Left renal cortex interstitium (tissue), 4 donors: Measurements from ENCODE around the gene PPARA. TPM values are rescaled to one million over a fixed set of nuclear protein-coding genes. Genes with fewer than 3 reads are reported as not detected.
A peak's percentile ranks its signal among the peaks of the same experiment; 100 is the strongest.

Experiments
- DNase-seq, 4 donors: peaks; one replicate each; pipeline ENCODE4 v3.0.0-alpha.2; 2013; ENCODE audit warnings: low read depth in 4 of 4, low spot score in 2 of 4, missing footprints in 1 of 4
- polyA plus RNA-seq, 4 donors: library from polyadenylated mRNA; unstranded; fragments of 120-200 nt; gene quantifications; one replicate each; pipeline ENCODE4 v1.2.1, GENCODE V29; 2013; ENCODE audit not compliant: insufficient read length in 4 of 4

The PPARA gene
- polyA plus RNA-seq, 4 donors: 22.4 to 34.1 (median 28.3) TPM

DNA sequence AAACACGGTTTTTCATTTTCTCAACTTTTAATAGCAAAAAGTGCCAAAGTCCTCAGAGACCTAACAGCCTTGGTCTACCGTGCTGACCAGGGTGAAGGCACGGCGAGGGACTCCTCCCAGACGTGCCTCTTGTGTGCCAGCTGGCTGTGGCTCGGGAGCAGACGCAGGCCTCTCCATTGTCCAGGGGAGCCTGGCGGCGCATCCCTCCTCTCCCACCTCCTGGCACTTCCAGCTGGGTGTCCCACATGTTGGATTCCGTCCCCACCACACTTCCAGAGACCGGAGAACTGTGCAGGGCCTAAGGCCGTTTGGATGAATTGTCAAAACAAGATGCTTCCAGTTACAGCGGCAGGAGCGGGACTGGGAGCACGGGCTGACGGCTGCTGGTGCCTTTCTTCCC is 88.2 kb downstream of the PPARA start:
- DNase-seq: no peak

DNA sequence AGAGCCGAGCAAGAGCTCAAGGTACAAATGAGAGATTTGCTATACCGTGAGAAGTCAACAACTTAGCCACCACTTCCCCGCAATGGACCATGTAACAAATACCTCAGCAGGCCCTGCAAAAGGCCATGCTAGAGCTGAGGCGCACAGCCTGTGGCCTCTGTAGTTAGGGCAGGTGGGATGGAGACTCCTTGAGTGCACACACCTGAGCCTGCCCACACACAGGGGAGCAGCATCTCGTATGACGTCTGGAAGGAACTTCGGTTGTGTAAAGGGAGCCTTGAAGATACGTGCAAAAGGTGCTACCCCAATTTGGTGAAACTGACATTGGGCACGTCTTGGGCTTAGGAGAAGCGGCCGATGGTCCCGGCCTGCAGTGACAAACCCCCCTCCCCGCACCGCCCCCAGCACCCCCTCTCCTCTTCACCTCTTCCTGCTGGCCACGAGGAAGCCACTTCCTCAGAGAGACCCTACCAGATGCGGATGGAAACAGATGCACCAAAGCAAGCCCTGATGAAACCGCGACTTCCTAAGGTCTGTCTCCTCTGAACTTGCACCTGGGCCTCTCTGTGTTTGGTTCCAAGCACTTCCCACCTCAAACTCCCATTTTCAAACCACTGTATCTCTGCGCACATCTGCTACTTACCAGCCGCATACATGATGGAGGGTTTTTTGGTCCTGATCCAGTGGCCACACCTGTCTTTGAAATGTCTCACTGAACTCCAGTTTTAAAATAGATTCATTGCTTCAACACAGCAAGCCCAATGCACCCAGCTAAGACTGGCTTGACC is 89.1 kb downstream of the PPARA start:
- DNase-seq: no peak

DNA sequence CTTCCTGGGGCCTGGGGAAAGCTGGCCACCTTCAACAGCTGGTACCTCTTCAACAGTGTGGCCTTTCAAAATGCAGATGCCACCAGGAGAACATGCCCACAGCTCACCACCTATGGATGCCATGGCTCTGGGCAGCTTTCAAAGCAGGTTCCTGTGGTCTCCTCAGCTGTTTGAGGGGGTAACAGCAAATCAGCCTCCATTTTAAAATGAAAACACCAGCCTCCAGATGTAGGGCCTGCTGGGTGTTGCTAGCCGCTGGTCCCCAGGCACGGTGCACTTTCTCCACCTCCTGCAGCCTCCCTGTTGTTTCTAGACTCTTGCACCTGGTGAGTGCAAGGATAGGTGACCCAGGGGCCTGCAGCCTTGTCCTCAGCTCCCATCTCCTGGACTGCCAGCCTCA is 89.7 kb downstream of the PPARA start:
- DNase-seq: no peak

DNA sequence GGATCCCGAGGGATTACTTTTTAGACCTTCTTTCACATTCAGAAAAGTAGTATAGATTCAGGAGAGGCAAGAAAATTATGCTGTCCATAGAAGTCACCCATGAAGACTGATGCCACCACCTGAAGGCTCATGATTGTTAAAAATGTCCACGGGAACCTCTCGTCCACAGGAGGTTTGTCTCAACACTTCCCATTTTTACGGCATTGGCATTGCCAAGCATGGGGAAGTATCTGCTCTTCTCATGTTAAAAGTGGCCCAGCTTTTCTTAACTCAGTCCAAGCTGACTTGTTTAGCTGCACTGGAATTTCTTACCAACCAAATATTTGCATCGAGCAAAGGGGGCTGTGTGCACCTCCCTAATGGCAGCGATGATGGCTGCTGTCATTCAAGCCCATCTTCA is 90.2 kb downstream of the PPARA start:
- no peak for DNase-seq

DNA sequence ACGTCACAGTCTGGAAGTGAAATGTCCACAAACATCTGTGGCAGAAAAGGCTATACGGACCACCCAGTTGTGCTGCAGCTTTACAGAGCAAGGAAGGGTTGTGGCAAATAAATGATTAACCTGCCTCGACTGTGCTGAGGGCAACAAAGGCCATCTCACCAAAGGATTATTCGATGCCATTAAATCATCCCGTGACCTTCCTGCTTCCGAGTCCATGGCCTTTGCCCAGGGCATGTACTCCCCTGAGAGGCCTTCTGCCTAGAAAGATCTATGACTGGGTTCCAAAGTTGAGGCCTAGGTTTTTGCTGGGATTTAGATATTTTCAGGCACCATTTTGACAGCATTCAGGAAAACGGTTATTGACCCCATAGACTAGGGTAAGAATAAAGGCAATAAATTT is 90.6 kb downstream of the PPARA start:
- no peak for DNase-seq

DNA sequence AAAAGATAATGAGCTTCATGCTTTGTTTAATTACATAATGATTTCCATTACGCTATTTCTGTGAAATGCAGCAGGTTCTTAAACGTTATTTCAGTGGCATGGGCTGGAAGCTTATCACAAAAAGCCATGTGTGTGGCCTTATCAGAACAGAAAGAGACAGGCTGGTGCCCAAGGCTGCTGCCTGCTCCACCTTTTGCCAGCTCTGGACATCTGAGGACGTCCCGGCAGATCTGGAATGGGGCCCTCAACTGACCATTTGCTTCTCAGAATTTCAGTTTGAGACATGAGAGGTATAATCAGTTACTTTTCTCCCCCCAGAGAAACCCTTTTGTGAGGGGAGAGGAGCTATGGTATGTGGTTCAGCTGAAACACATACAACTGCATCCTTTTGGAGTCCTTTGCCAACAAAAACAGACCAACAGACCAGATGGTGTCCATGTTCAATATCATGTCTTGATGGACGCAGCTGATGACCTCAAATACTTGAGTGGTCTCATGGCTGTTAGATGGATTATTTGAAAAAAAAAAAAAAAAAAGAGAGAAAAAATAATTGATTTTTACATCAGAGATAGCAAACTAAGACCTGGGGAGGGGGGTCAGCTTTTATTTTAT is 91.2 kb downstream of the PPARA start:
- no peak for DNase-seq

DNA sequence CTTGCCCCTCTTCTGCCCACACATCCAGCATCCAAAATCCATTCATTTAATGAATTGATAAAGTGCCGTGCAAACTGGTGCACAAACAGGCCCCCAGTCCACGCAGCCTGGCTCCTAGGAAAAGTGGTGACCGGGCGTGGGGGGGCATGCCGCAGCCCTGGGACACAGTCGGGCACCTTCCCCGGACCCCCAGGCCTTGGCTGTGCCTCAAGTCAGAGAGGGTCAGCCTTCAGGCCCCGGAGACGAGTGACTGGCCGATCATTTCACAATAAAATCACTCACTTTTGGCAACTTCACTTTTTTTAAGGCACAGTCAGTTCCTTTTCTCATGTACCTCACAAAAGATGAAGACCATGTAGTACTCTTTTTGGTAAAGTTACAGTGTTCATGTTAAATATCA is 91.8 kb downstream of the PPARA start:
- DNase-seq: no peak

DNA sequence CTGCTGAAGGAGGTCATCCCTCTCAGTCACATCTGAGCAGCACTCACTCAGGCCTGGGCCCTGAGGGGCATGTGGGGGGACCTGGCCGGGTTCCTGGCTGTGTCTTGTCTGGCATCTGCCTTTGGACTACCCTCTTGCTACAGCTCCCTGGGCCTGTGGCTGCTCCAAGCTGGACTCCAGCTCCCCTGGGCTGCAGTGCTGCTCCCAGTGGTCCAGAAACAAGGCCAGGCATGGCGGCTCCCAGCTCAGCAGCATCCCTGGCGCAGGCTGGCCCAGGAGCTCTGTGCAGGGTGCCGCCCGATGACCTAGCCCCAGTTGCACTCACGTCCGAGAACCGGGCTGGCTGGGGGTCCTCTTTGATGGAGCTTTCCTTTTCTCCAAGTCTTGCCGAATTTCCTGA is 94.4 kb downstream of the PPARA start:
- no peak for DNase-seq

DNA sequence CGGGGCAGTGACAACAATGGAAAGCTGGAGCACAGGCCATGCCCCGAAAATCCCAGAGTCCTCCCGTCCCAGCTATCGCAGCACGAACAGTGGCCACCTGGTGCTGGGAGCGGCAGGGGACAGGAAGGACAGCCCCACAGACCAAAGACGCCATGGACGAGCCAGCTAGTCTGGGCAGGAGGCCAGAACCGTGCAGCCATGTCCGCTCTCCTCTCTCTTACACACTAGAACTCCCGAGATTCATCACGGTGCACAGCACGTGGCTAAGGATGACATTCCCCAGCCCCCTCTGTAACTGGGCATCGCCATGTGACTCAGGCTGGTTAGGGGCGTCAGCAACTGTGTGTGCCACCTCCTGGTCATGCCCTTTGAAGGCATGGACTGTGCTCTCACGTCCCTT is 95.2 kb downstream of the PPARA start:
- no peak for DNase-seq

DNA sequence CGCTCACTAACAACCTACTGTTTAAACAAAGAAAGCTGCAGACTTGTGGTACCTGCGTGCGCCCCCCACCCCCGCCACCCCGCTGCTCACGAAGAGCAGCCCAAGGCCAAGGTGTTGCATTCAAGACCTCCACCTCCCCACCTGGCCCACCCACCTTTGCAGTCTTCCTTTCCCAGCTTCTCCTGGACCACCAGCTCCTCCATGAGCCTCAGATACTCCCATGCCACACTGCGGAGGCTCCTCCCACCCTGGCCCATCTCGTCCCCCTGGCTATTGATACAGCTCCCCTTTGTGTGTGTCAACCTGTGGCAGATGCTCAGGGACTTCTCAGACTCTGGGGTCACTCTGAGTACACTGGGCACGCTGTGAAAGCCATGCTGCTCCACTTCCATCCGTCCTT is 95.9 kb downstream of the PPARA start:
- no peak for DNase-seq

DNA sequence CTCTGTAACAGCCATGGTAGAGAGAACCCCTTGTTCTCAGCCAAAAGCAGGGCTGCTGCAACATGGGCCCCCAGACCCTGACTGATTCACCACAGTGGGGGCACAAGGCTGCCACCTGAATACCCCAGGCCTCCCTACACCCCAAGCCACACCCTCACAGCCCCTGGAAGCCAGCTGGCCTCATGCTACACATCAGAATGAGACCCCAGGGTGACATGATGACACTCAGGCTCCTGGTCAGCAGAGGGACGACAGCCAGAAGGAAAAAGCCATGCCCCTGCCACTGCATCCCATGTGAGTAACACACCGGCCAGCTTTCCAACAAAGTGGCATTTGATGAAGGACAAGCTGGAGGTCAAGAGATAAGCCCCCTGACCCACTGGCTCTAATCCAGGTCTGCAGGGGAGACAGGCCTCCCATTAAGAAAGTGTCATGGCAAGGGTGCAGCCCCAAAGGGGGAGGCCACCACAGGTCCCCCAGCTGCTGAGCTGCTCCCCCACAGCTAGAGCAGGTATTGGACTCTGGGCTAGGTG is 97.2 kb downstream of the PPARA start:
- DNase-seq: no peak

DNA sequence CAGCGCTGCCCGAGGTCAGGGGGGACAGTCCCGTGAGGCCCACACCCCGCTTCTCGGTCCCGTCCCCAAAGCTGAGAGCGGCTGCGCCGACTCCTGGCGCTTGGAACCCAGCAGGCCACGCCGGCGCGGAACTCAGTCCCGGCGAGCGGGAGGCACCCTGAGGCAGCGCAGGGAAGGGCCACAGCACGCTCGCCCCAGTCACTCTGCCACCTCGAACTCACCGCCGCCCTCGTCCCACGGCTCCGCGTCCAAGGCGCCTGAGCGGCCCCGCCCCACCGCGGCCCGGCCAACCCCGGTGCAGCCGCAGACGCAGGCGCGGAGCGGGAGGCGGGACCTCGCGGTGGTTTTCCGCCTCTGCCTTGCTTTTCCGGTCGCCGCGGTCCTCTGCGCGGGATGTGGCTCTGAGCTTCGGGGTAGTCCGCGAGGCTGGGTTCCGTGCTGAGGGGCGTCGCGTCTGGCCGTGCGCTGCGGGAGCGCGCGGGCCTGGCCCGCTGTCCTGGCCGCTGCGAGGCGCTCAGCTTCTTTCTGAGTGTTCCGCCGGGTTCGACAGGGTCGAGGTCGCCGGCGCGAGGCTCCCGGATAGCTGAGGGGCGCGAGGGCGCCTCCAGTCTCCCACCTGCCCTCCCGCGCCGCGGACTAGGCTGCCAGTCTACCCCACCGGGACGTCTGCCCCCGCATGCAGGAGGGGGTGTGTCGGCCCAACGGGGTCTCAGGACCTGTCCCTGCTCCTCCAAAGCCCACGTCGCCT is 99.9 kb downstream of the PPARA start, which contains the start of gene CDPF1:
Gene CDPF1 (minus strand): TSS at position 259 of the 748 bp plus-strand sequence. CDS start 2,009 bp downstream, outside the sequence.
- DNase-seq: peak in 3 of 4 donors; percentile 53 to 79 (median 74)

DNA sequence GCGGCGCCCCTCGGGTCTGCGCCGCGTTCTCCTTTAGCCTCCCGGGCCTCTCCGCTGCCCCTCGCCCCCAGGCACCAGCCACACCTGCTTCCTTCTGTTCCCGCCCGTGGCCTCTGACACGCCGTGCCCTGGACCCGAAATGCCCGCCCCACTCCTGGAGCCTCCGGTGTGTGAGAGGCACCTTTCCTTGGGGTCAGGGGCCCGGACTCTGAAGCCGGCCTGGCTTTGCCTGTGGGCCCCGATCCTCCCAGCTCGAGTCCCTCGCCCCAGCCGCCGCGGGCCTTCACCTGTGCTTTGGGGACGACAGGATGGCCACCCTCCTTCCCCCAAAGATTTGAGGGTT is 100.4 kb downstream of the PPARA start:
- DNase-seq: no peak

DNA sequence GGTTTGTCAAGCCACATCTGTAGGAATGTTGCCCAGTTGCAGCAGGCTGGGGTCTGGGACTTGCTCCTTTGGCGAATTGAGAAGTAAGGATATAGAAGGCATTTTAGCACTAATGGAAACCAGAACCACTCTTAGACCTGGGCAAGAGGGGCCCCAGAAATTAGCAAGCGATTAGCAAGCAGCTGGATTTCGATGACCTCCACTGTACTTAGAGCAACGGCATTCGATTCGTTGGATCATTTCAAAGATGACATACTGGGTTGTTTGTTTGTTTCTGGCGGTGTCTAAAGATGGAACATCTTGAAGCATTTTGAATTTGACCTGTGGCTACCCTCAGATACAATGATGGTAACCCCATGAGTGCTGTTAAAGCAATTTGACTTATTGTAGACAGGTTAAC is 100.9 kb downstream of the PPARA start:
- no peak for DNase-seq

DNA sequence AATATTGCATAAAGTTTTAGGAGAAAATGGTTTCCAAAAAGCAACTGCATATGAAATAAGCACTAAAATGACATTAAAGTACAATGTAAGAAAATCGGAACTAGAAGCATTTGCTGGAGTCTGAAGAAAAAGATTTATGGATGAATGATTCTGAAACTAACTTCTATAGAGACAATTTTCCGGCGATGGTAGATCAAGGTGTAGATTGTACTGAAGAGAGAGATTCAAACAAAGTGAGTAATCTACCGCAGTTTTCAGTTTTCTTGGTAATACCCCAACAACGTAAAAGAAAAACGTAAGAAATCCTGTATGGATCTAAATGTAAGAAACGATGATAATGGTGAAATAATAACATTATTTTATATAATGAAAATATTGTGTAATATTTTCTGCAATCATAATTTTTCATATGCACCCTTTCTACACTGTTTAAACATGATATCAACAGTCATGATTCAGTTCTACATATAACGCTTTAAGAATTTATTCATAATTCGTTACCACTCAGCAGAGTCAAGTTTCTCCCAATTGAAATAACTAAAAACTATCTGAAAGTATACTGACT is 101.6 kb downstream of the PPARA start:
- no peak for DNase-seq

DNA sequence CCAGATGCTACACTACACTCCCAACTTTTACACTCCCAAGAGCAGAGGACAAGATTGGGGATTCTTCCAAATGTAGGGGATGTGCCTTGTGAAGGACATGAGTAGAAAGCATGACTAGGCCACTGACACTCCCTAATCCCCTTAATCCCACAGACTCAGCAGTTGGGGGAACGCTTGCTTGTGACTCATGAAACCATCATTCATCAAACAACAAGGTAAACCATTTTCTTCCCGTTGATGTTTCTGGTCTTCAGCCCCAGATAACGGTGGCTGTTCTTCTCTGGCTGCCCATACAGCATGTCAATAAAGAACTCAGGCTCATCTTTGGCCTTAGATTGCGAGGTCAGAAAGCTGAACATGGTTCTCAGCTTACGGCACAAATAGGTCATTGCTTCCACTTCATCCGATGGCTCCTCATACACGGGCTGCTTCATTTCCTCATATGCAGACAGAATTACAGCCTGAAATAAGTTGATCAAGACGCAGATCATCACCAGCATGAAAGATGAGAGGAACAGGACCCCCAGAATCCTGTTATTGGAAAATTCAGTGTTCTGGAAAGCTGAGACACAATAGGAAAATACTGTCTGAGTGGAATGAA is 106.1 kb downstream of the PPARA start:
- DNase-seq: no peak

DNA sequence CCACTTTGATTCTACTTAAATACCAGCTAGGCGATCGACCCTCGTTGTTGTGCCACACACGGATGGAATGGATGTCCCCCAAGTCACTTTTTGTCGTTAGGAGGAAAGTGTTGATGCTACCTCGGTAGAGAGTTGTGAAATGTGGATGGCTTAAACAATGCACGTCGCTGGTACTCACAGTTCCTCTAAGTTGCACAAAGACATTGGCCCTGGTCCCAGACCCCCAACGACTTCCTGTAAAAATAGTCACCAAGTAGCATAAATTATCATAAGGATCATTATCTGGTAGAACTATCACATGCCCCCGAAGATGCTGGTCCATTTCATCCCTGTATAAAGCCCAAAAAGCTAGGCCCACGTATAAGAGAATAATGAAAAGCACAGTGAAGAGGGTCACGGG is 109.0 kb downstream of the PPARA start:
- DNase-seq: no peak

DNA sequence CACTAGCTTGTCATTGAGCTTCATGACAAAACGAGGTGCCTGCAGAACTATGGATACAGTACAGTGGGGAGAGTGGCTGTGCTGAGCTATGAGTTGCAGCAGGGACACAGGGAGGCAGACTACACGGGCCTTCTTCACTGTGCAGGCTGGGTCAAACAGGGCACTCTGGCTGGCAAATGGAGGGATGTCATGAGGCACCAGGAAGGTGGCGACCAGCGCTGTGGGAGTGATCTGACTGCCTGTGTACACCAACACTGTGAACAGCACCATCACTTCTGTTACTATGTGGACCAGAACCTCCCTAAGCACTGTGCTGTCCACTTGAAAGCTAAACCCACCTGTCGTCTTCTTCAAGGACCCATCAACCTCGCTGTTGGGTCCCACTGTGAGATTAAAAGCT is 109.7 kb downstream of the PPARA start:
- DNase-seq: no peak

DNA sequence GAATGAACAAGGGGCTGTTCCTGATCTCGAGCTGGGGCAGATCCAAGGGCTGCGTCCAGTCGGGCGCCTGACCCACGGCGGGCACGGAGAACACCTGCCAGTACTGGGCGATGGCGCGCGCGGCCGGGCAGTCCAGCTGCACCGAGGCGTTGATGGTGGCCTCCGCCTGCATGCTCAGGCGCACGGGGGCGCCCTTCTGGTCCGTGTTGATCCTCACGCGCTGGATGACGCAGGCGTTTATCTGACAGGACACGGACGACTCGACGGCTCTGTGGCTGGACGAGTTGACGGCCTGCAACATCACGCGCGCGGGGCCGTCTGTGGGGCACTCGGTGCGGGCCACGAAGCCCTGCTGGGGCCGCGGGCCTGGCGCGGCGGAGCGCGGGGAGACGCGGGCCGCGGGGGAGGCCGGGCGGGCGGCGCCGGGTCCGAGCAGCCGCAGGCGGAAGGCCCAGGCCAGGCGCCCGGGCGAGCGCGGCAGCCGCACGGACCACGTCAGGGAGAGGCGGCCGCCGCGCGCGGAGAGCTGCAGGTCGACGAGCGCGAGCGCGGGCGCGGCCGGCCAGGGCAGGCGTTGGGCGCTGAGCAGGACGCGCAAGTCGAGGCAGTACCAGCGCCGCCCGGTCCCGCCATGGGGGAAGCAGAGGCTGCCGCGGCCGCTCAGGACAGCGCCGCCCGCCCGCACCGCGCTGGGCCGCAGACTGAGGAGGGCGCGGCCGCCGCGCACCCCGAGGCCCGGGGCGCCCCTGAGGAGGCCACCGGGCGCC is 112.3 kb downstream of the PPARA start:
- no peak for DNase-seq

DNA sequence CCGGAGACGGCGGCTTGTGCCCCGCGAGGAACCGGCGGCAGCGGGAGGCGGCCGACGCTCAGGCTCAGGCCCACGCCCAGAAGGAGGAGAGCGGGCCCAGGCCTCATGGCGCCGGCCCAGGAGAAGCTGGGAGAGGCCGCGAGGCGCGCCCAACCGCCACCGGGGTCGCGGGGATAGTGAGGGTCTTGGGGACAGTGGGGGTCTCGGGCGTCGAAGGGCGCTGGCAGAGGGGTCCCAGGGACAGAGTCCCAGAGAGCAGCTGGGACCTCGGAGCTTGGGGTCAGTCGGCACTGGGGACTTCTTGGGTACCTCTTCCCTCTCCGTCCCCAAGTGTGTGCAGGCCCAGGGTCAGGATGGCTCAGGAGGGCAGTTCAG is 112.9 kb downstream of the PPARA start, which contains the start of gene PKDREJ:
Gene PKDREJ (minus strand): TSS at position 128 of the 375 bp plus-strand sequence. CDS start 21 bp downstream, at position 107.
- DNase-seq: no peak
